ENCODE data around the gene RASGEF1C. TPM values are rescaled to one million over a fixed set of nuclear protein-coding genes. Genes with fewer than 3 reads are reported as not detected.

Gene RASGEF1C
- total and polyA plus RNA-seq, 8 donors, result 0.09 to 0.38 TPM; not detected in 6

- Histone ChIP-seq H3K9me3 (no peaks in the 10 kb centered on the region), H3K27me3 (no peaks in the 10 kb centered on the region), H3K4me3 (no peak overlapping the region), H3K4me1 (no peaks in the 10 kb centered on the region), H3K27ac (no peak overlapping the region), H3K36me3 (no peaks in the 10 kb centered on the region)
- FAIRE-seq, result no peak
- no peak for ATAC-seq
- 90 to 91% methylated on average over 23 of the region's 23 CpGs for WGBS, 2 donors
- TF ChIP-seq, protein P1, sequence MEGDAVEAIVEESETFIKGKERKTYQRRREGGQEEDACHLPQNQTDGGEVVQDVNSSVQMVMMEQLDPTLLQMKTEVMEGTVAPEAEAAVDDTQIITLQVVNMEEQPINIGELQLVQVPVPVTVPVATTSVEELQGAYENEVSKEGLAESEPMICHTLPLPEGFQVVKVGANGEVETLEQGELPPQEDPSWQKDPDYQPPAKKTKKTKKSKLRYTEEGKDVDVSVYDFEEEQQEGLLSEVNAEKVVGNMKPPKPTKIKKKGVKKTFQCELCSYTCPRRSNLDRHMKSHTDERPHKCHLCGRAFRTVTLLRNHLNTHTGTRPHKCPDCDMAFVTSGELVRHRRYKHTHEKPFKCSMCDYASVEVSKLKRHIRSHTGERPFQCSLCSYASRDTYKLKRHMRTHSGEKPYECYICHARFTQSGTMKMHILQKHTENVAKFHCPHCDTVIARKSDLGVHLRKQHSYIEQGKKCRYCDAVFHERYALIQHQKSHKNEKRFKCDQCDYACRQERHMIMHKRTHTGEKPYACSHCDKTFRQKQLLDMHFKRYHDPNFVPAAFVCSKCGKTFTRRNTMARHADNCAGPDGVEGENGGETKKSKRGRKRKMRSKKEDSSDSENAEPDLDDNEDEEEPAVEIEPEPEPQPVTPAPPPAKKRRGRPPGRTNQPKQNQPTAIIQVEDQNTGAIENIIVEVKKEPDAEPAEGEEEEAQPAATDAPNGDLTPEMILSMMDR (IDR thresholded peaks at IDR 0.05), result no peak
- intact Hi-C loops (cut with DNase I), result no loop called here
- peak in 3 of 6 donors; percentile 11 to 63 (median 43) for DNase-seq
Observed at GRCh38 chr5:180119031-180119902, 89.7 kb downstream of the RASGEF1C start.

DNA sequence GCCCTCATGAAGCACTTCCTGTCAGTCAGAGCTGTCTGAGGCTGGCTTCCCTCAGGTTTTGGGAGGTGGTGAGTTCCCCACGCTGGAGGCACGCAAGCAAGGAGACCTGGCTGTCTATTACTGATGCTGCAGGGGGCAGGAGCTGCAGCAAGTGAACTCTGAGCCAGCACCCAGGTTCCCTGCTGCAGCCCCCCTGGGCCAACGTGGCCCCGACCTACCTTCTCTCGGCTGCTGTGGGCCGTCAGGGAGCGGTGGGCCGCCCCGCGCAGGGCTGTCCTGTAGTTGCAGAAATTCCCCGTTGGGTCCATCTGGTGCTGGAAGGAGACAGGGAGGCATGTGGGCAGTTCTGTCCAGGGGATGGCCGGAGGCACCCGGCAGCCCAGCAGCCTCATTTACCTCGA, 90.6 kb downstream of the RASGEF1C start:
- intact Hi-C loops (cut with DNase I), result no loop called here
- peak in 2 of 6 donors; percentile 45 to 59 for DNase-seq
- no peaks in the 10 kb centered on the region for H3K4me1 ChIP-seq
- WGBS, 2 donors, result 84 to 90% methylated on average over 14 of the region's 14 CpGs
- H3K4me3 ChIP-seq, result no peak overlapping the region
- no peaks in the 10 kb centered on the region for H3K27me3 ChIP-seq
- H3K36me3 ChIP-seq, result no peaks in the 10 kb centered on the region
- H3K9me3 ChIP-seq, result no peaks in the 10 kb centered on the region
- no peak for ATAC-seq
- H3K27ac ChIP-seq, result no peak overlapping the region
- TF ChIP-seq, protein P1 (IDR thresholded peaks at IDR 0.05), result no peak
- no peak for FAIRE-seq

- TF ChIP-seq, protein P1 (IDR thresholded peaks at IDR 0.05), result peak in 2 of 4 donors; percentile 36 to 39
- 42 to 57% methylated on average over 14 of the region's 14 CpGs for WGBS, 2 donors
- peak; percentile 70 to 90 (median 79) for ATAC-seq
- DNase-seq, result peak; percentile 11 to 75 (median 47)
- Histone ChIP-seq H3K4me1 (no peaks in the 10 kb centered on the region), H3K27me3 (no peaks in the 10 kb centered on the region), H3K4me3 (no peak overlapping the region), H3K9me3 (no peaks in the 10 kb centered on the region), H3K27ac (no peak overlapping the region), H3K36me3 (no peaks in the 10 kb centered on the region)
- intact Hi-C loops (cut with DNase I), result no loop called here
- no peak for FAIRE-seq
Observed at GRCh38 chr5:180117000-180117725, 91.8 kb downstream of the RASGEF1C start.

DNA sequence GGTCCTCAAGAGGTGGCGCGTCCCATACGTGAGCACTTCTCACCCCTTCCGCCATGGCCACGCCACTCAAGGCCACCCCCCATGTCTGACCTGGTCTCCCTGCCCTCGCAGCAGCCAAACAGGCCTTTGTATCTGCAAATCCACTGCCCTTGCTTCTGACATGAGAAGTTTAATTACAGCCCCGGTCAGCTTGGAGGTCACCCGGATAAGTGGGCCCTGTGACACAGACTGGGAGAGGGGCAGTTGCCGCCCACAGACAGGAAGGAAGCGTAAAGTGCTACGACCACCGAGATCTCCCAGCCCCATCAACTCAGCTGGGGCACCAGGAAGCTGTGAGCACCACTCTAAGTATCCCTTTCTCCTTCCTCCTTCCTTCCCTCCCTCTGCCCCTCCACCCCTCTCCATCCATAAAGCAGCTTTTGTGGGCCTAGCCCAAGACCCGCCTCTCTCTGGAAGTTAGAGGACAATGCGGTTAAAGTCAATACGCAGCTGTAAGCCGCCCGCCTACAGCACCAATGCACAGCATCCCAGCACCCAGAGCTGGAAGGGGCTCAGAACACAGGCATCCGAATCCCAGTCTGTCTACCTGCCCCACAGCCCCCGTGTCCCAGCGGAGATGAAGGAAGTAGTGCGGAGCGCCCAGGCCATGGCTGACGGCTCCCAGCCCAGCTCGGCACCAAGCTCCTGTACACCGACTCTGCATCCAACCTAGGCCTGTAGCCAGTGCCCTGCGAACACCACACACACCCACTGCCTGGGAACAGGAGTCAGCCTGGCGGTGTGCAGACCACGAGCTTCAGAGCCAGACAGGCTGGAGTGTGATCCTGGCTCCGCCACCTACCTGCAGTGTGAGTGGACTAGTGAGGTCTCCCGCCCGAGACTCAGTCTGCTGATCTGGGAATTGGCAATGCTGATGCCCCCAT, 92.7 kb downstream of the RASGEF1C start:
- Histone ChIP-seq H3K4me3 (no peak overlapping the region), H3K27me3 (no peaks in the 10 kb centered on the region), H3K4me1 (no peaks in the 10 kb centered on the region), H3K36me3 (no peaks in the 10 kb centered on the region), H3K9me3 (no peaks in the 10 kb centered on the region), H3K27ac (no peak overlapping the region)
- intact Hi-C loops (cut with DNase I), result no loop called here
- ATAC-seq (peak in 1 of 4 donors; percentile 11), FAIRE-seq (no peak), DNase-seq (peak in 2 of 6 donors; percentile 10 to 47)
- TF ChIP-seq, protein P1 (IDR thresholded peaks at IDR 0.05), result no peak
- WGBS, 2 donors, result 83 to 87% methylated on average over 30 to 31 of the region's 31 CpGs
